ENCODE results near the gene NEO1.

Gene NEO1

GRCh38 chr15:73081321-73081958 lies 29.2 kb downstream of the NEO1 start:
- Histone ChIP-seq H4K20me1 (ENCODE audit: insufficient read depth, low read length) (no peaks in the 10 kb centered on the region), H3F3A (ENCODE audit: insufficient read depth, low read length) (no peaks in the 10 kb centered on the region), H3K4me1 (ENCODE audit: insufficient read depth, low read length, severe bottlenecking) (no peaks in the 10 kb centered on the region), H3K79me2 (ENCODE audit: insufficient read depth, low read length) (no peaks in the 10 kb centered on the region), H3K9me2 (ENCODE audit: low read depth, low read length) (no peaks in the 10 kb centered on the region), H3K4me3 (ENCODE audit: low read depth, low read length, poor library complexity, severe bottlenecking) (no peak overlapping the region), H3K9ac (ENCODE audit: low read length) (no peak overlapping the region), H3K9me3 (ENCODE audit: low read length) (no peaks in the 10 kb centered on the region), H3K27ac (ENCODE audit: low read depth, low read length, poor library complexity, severe bottlenecking) (no peak overlapping the region), H3K36me3 (ENCODE audit: insufficient read depth, low read length) (no peaks in the 10 kb centered on the region), H3K27me3 (ENCODE audit: insufficient read depth, low read length) (no peaks in the 10 kb centered on the region), H3K4me2 (ENCODE audit: low read length) (no peak overlapping the region), H2AFZ (ENCODE audit: low read length) (no peak overlapping the region)
- TF ChIP-seq CTCF (IDR thresholded peaks at IDR 0.05; ENCODE audit: low read length), result peak; percentile 70
- TF ChIP-seq EZH2 (IDR thresholded peaks at IDR 0.05; ENCODE audit: borderline replicate concordance, low read length), result no peak

GRCh38 chr15:73082812-73083211 lies 30.5 kb downstream of the NEO1 start:
- no peak overlapping the region for H3K4me2 ChIP-seq (ENCODE audit: low read length)
- no peak overlapping the region for H3K9ac ChIP-seq (ENCODE audit: low read length)
- H3K27ac ChIP-seq (ENCODE audit: low read depth, low read length, poor library complexity, severe bottlenecking), result no peak overlapping the region
- H3K4me1 ChIP-seq (ENCODE audit: insufficient read depth, low read length, severe bottlenecking), result no peaks in the 10 kb centered on the region
- no peaks in the 10 kb centered on the region for H3K27me3 ChIP-seq (ENCODE audit: insufficient read depth, low read length)
- no peaks in the 10 kb centered on the region for H3K79me2 ChIP-seq (ENCODE audit: insufficient read depth, low read length)
- no peak overlapping the region for H3K4me3 ChIP-seq (ENCODE audit: low read depth, low read length, poor library complexity, severe bottlenecking)
- H3K36me3 ChIP-seq (ENCODE audit: insufficient read depth, low read length), result no peaks in the 10 kb centered on the region
- H2AFZ ChIP-seq (ENCODE audit: low read length), result no peak overlapping the region
- TF ChIP-seq CTCF (IDR thresholded peaks at IDR 0.05; ENCODE audit: low read length), result no peak
- no peak for TF ChIP-seq EZH2 (IDR thresholded peaks at IDR 0.05; ENCODE audit: borderline replicate concordance, low read length)
- H4K20me1 ChIP-seq (ENCODE audit: insufficient read depth, low read length), result no peaks in the 10 kb centered on the region
- H3K9me2 ChIP-seq (ENCODE audit: low read depth, low read length), result no peaks in the 10 kb centered on the region
- H3F3A ChIP-seq (ENCODE audit: insufficient read depth, low read length), result no peaks in the 10 kb centered on the region
- H3K9me3 ChIP-seq (ENCODE audit: low read length), result no peaks in the 10 kb centered on the region

- H3K27me3 ChIP-seq (ENCODE audit: insufficient read depth, low read length), result no peaks in the 10 kb centered on the region
- H3K4me3 ChIP-seq (ENCODE audit: low read depth, low read length, poor library complexity, severe bottlenecking), result no peak overlapping the region
- TF ChIP-seq EZH2 (IDR thresholded peaks at IDR 0.05; ENCODE audit: borderline replicate concordance, low read length) (no peak), CTCF (IDR thresholded peaks at IDR 0.05; ENCODE audit: low read length) (no peak)
- H3K79me2 ChIP-seq (ENCODE audit: insufficient read depth, low read length), result no peaks in the 10 kb centered on the region
- H3K4me2 ChIP-seq (ENCODE audit: low read length), result no peak overlapping the region
- H3K4me1 ChIP-seq (ENCODE audit: insufficient read depth, low read length, severe bottlenecking), result no peaks in the 10 kb centered on the region
- no peak overlapping the region for H2AFZ ChIP-seq (ENCODE audit: low read length)
- no peaks in the 10 kb centered on the region for H3K9me2 ChIP-seq (ENCODE audit: low read depth, low read length)
- H3K36me3 ChIP-seq (ENCODE audit: insufficient read depth, low read length), result no peaks in the 10 kb centered on the region
- no peaks in the 10 kb centered on the region for H3F3A ChIP-seq (ENCODE audit: insufficient read depth, low read length)
- H3K9me3 ChIP-seq (ENCODE audit: low read length), result no peaks in the 10 kb centered on the region
- no peak overlapping the region for H3K27ac ChIP-seq (ENCODE audit: low read depth, low read length, poor library complexity, severe bottlenecking)
- H3K9ac ChIP-seq (ENCODE audit: low read length), result no peak overlapping the region
- no peaks in the 10 kb centered on the region for H4K20me1 ChIP-seq (ENCODE audit: insufficient read depth, low read length)
These were observed 34.8 kb downstream of the NEO1 start for GRCh38 chr15:73087098-73087497.

Measured in OCI-LY1 (cell line).